DMS53 treated with DMSO at 0.1 percent for 48 hours (cell line): ENCODE data around the gene REN.

Experiments used
- DNase-seq: peaks from one replicate; lab custom pipeline; 2025; ENCODE audit not compliant: unreplicated experiment; lab: John Stamatoyannopoulos, UW

REN gene

GRCh38 chr1:204191456-204191855 is 25.3 kb upstream of the REN start:
- DNase-seq: no peak

GRCh38 chr1:204190212-204191211 is 24.4 kb upstream of the REN start:
- peak; percentile 41 for DNase-seq

GRCh38 chr1:204188959-204189639 is 23.0 kb upstream of the REN start:
- no peak for DNase-seq

GRCh38 chr1:204186597-204186996 is 20.5 kb upstream of the REN start:
- no peak for DNase-seq

GRCh38 chr1:204181116-204181515 is 15.0 kb upstream of the REN start:
- no peak for DNase-seq

- peak; percentile 88 for DNase-seq
Measured at GRCh38 chr1:204180133-204180532, 14.0 kb upstream of the REN start.

- no peak for DNase-seq
Measured at GRCh38 chr1:204178487-204179281, 12.5 kb upstream of the REN start.

GRCh38 chr1:204177133-204177532 is 11.0 kb upstream of the REN start:
- DNase-seq: no peak

- no peak for DNase-seq
Measured at GRCh38 chr1:204176049-204176448, 9.9 kb upstream of the REN start.

GRCh38 chr1:204174958-204175357 is 8.8 kb upstream of the REN start:
- DNase-seq: no peak

GRCh38 chr1:204172404-204173029 is 6.4 kb upstream of the REN start:
- DNase-seq: no peak

GRCh38 chr1:204171751-204172178 is 5.6 kb upstream of the REN start:
- DNase-seq: no peak

- DNase-seq: no peak
Measured at GRCh38 chr1:204170494-204171155, 4.5 kb upstream of the REN start.

- DNase-seq: no peak
Measured at GRCh38 chr1:204169858-204170257, 3.7 kb upstream of the REN start.

- DNase-seq: no peak
Measured at GRCh38 chr1:204167730-204168129, 1.6 kb upstream of the REN start.

- peak; percentile 92 for DNase-seq
Measured at GRCh38 chr1:204162494-204163074, 3.6 kb downstream of the REN start.

GRCh38 chr1:204161609-204162493 is 4.3 kb downstream of the REN start:
- DNase-seq: no peak

- DNase-seq: no peak
Measured at GRCh38 chr1:204157962-204158361, 8.2 kb downstream of the REN start.

- DNase-seq: no peak
Measured at GRCh38 chr1:204155881-204156280, 10.3 kb downstream of the REN start.
